ENCODE results near the gene WNT6.

The WNT6 gene

DNA sequence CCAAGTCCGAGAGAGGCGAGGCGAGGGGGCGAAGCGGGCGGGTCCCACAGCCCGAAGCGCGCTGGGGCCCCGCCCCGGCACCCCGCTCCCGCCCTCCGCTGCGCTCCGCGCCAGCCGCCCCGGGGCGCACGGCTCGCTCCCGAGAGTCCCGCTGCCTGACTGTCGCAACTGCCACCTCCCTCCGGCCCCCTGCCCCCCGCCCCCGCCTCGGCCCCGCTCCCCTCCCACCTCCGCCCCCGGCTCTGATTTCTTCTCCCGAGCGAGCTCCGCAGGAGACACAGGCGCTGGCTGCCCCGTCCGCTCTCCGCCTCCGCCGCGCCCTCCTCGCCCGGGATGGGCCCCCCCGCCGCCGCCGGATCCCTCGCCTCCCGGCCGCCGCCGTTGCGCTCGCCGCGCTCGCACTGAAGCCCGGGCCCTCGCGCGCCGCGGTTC, at the start of gene WNT6:
Gene WNT6, plus strand, starts transcription at position 250 of the 432 bp plus-strand sequence. CDS start 233 bp downstream, outside the sequence.
- DNase-seq, result no peak

DNA sequence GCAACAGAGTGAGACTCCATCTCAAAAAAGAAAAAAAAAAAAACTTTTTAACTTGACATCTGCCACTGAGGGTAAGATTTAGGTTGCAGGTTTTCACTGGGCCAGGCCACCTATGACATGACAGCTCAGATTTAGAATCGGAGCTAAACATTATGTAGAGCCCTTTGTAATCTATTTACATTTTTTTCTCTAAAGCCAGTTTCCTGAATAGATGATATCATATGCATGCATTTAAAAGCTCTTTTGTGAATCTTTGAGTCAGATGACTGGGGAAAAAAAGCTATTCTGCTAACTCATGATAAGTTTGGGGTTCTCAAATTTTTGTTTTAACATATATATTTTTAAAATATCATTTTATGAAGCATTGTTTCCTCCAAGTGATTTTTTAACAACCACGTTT, 49.3 kb upstream of the WNT6 start:
- DNase-seq, result no peak

DNA sequence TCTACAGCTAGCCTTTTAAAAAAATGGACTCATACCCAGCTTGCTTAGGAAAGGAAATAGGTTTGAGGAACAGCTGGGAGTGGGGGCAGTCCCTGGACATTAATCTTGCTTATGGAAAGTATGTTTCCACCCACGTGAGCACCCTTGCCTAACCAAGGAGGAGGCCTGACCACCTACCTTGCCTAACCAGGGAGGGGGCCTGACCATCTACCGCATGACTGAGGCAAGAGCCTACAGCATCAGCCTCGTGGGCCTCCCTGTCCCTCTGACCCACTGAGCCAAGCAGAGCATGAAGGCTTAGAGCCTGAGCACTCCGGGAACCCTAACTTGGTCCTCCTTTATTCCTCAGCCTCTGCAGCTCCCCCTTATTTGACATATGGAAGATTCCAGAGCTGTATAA, 48.2 kb upstream of the WNT6 start:
- no peak for DNase-seq

DNA sequence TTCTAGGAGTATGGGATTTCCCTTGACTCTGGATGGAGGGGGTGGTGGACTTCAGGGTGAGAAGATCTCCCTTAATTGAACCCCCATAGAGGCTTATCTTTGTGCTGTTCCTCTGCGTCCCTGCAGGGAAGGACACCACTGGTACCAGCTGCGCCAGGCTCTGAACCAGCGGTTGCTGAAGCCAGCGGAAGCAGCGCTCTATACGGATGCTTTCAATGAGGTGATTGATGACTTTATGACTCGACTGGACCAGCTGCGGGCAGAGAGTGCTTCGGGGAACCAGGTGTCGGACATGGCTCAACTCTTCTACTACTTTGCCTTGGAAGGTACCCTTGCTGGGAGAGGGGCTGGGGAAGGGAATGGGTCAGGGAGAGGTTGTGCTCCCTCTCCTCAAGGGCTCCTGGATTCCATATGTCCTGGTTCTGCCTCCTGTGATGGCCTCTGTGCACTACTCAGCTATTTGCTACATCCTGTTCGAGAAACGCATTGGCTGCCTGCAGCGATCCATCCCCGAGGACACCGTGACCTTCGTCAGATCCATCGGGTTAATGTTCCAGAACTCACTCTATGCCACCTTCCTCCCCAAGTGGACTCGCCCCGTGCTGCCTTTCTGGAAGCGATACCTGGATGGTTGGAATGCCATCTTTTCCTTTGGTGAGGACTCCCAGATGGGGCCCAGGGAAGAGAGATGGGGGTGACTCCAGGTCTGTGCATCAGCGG, 47.3 kb upstream of the WNT6 start:
- DNase-seq, result no peak

DNA sequence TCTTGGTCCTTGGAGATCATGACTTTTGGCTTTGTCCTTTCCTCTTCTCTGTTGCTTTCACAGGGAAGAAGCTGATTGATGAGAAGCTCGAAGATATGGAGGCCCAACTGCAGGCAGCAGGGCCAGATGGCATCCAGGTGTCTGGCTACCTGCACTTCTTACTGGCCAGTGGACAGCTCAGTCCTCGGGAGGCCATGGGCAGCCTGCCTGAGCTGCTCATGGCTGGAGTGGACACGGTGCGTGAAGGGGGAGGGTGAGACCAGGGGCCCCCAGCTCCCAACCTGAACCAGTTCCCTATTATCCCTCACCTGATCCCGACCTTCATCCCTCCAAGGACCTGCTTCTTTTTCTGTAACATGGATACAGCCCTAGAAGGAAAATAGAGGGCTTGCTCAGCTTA, 46.7 kb upstream of the WNT6 start:
- DNase-seq, result no peak

DNA sequence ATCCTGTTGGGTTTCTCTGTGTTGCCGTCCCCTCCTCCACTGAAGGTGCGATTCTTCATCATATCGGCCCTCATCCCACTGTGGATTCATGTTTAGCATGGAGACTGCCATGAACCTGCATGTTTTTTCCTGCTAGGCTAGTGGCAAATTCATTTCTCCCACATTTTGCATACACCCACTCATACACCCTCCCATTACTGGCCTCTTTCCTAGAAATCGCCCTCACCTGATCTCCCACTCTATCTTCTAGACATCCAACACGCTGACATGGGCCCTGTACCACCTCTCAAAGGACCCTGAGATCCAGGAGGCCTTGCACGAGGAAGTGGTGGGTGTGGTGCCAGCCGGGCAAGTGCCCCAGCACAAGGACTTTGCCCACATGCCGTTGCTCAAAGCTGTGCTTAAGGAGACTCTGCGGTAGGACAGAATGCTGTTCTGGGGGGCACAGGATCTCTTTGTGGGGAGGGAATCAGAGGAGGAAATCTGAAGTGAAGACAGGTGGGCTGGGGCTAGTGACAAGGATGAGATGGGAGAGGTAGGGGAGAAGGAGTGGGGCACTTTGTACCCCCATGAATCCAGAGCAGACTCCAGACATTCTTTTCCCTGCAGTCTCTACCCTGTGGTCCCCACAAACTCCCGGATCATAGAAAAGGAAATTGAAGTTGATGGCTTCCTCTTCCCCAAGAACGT, 45.7 kb upstream of the WNT6 start:
- no peak for DNase-seq

DNA sequence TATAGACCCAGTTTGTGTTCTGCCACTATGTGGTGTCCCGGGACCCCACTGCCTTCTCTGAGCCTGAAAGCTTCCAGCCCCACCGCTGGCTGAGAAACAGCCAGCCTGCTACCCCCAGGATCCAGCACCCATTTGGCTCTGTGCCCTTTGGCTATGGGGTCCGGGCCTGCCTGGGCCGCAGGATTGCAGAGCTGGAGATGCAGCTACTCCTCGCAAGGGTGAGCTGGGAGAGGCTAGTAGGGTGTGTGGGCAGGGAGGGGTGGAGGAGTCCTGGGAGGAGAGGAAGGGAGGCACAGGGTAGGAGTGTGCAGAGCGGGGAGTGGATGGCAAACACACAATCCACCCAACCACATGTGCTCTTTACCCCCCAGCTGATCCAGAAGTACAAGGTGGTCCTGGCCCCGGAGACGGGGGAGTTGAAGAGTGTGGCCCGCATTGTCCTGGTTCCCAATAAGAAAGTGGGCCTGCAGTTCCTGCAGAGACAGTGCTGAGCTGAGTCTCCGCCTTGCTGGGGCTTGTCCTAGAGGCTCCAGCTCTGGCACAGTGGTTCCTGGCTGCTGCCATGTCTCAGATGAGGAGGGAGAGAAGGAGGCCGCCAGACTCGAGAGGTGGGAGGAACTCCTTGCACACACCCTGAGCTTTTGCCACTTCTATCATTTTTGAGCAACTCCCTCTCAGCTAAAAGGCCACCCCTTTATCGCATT, 44.9 kb upstream of the WNT6 start:
- DNase-seq, result no peak

DNA sequence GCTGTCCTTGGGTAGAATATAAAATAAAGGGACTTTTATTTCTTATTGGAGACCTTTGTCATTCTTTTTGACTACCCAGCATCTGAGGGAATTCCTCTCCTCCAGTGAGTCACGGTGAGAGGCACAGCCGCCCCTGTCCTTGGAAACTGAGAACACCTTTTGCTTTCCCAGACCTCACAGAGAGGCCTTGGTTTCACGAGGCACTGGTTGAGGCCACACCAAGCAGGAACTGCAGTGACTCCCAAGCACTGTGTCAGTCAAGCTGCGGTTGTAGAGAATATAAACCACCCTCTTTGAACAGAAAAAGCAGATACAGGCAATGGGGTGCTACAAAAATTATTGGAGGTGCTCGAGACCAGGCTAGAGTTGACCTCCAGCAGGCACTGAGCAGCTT, 44.4 kb upstream of the WNT6 start:
- no peak for DNase-seq

DNA sequence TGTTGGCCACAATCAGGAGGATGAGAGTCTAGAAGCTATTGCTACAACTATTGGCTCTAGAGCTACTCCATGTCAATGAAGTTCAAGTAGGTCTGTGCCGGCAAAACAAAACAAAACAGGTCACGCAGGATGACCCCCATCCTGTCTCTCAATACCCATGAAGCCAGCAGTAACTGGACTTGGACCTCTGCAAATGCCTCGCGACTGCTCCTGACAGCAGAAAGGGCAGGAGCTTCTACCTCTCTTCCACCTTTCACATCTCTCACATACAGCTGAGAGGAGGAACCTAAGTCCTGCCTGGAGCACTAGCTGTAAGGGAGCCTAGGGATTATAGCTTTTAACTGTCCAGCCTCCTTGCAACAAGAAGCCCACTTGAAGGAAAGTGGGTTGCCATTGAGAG, 44.0 kb upstream of the WNT6 start:
- DNase-seq, result no peak

DNA sequence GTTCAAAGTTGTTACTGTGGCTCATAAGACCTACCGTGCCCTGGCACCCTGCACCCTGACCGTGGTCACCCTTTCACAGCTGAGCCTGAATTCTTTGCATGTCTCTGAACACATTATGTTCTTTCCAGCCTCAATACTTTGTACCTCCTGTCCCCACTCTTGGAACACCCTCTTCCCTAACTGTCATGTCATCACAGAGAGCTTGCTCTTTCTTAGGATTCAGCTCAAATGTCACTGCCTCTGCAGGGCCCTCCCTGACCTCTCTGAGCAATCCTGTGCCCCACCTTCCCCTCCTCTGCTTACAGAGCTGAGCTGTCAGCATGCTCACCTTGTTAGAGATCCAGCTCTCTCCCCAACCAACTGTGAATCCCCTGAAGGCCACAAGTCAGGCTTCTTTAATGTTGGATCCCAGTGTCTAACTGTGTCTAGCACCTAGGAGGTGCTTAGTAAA, 43.0 kb upstream of the WNT6 start:
- DNase-seq, result no peak

DNA sequence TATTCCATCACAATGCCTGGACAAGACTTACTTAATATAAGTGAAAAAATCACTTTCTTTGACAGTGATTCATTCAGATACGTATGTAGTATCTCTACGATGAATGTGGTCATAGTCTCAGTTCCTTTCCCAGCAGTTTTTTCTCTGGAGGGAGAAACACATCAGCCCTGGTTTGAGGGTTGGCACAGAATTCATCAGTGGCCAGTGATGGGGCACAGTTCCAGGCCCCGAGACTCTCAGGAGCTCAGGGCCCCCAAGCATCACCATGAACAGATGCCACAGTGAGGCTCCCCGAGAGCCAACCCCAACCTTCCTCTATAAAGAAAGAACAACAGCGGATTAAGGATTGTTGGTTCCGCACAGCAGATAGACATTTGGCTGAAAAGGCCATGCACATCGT, 40.5 kb upstream of the WNT6 start:
- DNase-seq, result no peak

DNA sequence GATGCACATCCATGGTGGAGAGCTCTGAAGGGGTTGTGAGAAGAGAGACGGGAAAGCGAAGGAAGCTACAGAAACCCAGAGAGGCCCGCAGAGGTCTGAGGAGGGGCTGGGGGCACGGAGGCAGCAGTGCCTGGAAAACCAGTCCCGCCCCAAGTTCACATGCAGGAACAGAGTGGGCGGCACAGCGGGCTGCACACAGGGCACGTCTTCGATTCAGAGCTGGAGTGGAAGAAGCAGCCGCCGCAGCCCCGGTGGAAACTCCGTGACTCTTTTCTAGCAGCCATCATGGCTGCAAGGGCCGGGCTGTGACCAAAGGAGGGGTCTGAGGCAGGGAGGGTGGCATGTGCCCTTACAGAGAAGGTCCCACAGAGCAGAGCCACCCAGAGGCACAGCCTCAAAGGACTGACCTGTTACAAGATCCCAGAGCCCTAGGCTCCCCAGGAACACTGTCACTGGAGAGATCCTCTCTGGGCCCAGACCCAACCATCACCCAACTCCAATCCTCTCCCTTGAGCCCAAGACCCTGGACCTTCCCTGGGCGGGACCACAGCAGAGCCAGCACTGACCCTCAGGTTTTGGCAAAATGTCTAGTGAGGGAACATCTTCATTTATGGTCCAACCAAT, 38.7 kb upstream of the WNT6 start:
- DNase-seq, result no peak

DNA sequence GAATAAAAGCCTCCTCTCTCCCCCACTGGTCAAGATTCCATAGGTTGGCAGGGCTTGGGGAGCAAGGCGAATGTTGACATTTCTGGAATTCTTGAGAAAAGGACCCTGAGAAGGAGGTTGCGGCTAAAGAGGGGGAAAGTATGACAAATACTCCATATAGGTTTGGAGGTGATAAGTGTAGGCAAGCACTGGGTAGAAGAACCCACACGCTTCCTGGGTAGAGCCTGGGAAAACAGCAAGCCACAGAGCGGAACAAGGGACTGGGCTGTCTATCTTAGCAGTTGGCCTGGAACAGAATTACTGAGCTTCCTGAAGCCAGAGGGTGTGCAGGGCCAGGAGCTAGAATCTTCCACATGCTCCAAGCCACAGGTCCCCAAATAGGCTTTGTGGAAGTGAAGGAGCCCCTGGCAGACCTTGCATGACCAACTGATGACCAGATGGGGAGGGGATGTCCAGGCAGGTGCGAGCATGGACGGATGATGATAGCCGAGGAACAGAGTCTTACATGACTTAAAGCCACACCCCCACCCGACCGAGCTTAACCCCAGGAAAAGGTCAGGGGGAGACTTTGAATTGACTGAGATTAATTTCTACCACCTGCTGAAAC, 37.9 kb upstream of the WNT6 start:
- no peak for DNase-seq

DNA sequence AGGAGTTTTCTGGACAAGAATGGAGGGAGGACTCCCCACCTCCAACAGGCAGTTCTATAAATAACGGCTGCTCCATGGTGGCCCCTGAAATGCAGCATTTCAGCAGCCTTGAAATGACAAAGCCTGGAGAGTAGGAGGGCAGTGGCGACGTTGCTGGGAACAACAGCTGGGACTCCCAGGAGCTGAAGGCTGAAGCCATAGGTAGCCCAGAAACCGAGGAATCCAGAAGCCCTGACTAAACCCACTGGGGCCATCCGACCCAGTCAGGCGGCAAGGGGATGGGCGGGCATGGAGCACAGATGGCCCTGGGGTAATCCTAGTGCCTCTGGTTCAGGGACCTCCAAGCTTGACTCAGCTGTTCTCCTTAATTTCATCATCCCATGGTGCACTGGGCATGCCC, 37.0 kb upstream of the WNT6 start:
- no peak for DNase-seq

DNA sequence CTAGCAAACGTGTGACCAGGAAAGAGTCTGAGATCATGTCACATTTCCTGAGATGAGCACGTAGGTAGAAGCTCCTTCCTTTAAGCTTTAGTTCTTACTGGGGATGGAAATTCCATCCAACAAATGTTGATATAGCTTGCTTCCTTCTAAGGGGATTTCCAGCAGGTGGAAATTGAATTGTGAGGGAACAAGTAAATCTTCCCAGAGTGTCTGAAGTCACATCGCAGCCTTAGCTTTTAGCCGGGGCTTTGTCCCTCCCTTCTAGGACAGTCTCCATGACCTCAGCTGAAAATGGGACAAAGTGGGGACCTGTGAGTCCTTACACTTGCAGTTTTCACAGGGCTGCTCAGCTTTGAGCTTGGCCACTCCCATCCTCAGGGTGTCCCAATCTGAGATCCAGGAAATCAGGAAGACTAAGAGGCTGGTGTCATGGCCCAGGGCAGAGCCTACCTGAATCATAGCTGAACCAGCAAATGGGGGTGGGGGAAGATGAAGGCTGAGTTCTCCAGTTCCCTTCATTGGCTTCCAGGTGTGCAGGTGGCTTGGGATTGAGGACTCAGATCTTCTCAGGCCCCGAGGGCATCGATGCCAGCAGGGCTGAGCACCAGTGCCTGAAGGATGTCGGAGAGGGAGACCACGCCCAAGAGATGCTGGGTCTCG, 36.3 kb upstream of the WNT6 start:
- DNase-seq, result no peak

DNA sequence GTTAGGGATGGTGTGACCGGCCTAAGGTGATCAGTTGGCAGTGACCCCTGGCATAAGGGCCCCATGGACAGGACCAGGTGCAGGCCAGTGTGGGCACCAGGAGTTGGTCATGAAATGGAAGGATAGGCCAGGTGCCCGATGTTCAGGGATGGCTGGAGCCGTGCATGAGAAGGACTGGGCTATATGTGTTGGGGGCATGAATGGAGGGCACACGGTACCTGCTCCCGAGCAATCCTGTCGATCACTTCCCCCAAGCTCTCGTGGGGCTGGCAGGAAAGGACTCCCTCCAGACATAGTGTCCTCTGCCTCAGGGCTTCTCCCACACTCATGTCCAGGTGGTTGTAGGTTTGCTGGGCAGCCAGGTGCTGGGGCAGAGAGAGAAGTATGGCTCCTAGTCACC, 35.6 kb upstream of the WNT6 start:
- DNase-seq, result no peak

DNA sequence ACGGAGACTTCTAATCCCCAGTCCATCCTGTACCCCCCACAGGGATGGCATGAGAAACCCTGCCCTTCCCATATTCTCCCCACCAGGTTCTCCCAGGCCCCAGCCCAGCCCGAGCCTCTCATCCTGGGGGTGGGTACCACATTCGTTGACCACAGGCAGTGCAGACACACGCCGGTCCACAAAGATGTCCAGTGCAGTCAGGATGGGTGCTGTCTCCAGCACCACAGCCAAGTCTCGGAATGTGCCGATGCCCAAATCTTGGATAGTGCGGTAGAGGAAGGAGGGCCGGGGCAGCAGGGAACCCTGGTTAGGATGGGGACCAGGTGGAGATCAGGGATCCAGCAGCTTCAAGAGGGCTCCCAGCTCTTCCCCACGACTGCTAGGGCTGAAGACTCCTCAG, 32.8 kb upstream of the WNT6 start:
- no peak for DNase-seq

DNA sequence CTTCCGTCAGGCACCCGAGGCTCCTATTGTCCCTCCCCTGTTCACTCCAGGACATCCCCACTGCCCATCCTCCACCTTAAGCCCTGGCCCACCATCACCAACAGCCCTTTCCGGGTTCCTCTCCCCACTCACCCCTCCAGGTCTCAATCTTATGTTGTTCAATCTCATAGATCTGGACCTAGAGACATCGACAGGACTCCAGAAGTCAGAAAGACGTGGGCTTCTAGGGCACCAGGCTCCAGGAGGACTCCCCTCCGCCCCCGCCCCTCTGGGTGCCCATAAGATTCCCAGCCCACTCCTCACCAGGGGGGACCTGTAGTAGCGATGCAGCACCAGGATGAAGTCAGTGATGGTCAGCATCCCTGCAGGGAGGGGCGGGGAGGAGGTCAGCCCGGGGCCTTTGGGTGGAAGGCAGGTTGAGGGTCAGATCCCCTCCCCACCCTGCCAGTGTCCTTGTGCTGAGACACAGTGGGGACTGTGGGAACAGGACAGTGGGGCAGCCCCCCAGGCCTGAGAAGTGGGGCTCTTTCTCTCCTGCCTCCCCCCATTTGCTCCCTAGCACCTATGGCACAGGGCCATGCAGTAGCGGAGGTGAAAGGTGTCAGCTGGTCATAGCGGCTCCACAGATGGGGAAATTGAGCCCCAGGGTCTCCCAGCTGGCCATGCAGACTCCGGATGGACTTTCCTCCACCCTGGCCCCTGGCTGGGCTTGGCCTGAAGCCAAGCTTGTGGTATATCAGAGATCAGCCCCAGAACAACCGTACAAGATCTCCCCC, 31.7 kb upstream of the WNT6 start:
- DNase-seq, result no peak

DNA sequence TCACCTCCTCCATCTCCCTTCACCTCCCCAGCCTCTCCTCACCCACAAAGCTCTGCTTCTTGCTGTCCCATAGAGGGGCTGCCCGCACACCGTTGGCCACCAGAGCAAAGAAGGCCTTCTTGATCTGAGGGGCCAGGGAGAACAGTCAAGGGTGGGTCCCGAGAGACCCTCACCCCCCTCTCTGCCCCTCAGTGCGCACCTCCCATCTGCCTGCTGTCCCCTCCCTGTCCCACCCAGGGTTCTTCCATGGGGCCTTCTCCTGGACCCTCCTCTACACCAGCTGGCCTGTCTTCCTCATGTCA, 31.2 kb upstream of the WNT6 start:
- no peak for DNase-seq

DNA sequence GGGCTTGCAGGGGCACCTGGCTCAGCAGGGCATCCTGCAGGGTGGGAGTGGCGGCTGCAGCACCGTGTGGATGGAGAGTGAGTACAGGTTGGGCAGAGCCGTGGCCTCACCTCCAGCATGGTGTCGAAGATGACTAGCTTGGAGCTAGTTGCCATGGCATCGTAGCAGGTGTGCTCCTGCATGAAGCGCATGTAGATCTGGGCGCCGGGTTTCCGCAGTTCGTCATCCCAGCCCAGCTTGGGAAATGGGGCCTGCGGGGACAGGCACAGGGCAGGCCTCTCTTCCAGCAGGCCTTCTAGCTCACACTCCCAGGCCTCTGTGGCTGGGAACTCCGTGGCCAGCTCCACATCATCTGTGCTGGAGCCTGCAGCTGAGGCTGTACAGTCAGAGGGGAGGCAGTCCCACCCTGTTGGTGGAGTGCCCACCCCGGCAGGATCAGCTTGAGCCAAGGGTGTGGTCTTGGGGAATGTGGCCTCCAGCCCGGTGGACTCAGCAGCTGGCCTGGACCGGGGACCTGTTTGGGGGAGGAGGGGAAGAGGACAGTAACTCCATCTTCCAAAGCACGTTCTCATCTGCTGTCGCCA, 29.6 kb upstream of the WNT6 start:
- DNase-seq, result no peak

DNA sequence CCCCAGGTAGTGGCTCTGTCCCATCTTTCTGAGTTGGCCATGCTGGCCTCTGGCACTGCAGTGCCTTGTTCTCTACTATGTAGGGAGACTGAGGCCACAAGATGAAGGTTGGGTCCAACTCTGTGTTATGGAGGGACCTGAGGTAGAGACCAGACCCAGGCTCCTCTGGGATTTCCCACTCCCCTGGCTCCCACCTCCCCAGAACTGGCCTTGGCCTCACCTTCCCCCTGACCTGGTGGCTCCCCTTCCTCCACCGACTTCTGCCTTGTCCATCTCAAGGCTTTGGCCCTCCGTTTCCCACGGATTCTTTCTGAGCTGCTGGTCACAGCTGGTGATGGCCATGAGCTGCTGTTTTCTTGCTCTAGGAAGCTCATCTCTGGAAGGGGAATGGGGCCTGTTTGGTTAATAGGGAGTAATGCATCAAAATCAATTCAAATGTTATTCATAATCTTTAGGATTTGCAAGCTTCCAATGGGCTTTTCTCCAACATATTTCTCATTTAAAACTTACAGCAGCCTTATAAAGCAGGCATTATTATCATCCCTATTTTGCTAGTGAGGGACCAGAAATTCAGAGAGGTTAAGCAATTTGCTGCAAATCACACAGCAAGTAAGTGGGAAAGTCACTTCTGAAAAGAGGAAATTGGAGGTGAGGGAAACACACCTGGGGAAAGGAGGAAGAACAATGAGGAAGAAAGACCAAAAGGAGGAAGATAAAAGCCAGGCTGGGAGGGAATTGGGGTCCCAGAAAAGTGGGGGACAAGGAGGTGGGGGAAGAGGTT, 28.9 kb upstream of the WNT6 start:
- no peak for DNase-seq
